Measurements from ENCODE around the gene CLCNKB.

- TF ChIP-seq, protein P1, sequence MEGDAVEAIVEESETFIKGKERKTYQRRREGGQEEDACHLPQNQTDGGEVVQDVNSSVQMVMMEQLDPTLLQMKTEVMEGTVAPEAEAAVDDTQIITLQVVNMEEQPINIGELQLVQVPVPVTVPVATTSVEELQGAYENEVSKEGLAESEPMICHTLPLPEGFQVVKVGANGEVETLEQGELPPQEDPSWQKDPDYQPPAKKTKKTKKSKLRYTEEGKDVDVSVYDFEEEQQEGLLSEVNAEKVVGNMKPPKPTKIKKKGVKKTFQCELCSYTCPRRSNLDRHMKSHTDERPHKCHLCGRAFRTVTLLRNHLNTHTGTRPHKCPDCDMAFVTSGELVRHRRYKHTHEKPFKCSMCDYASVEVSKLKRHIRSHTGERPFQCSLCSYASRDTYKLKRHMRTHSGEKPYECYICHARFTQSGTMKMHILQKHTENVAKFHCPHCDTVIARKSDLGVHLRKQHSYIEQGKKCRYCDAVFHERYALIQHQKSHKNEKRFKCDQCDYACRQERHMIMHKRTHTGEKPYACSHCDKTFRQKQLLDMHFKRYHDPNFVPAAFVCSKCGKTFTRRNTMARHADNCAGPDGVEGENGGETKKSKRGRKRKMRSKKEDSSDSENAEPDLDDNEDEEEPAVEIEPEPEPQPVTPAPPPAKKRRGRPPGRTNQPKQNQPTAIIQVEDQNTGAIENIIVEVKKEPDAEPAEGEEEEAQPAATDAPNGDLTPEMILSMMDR (IDR thresholded peaks at IDR 0.05): no peak
- TF ChIP-seq POLR2A (IDR thresholded peaks at IDR 0.05): no peak
Measured at GRCh38 chr1:16048573-16049189, 5.1 kb downstream of the CLCNKB start.

Data from testis (tissue), 2 donors.